H1 (cell line): ENCODE measurements around the gene CHD5. TPM values are rescaled to one million over a fixed set of nuclear protein-coding genes. Genes with fewer than 3 reads are reported as not detected.

Experiments
- CEBPB ChIP-seq: IDR thresholded peaks from 2 replicates; pipeline ENCODE4 v1.6.1; 2012; ENCODE audit warnings: low read depth, low read length
- SIX5 ChIP-seq: IDR thresholded peaks from 2 replicates; pipeline ENCODE4 v1.6.1; 2011; ENCODE audit warnings: mild to moderate bottlenecking, low read depth, low read length
- polyA plus RNA-seq, 7 experiments: library from polyadenylated mRNA; depleted of rRNA in 3 of 7; stranded (reverse) in 5 of 7; unstranded in 2 of 7; fragments of >200 nt in 5 of 7; fragments of 200-250 nt in 2 of 7; gene quantifications; 1 replicate in 5 of 7; 2 replicates in 1 of 7; 4 replicates in 1 of 7; pipeline versions ENCODE4 v1.2.1 to v1.2.3, GENCODE V29; 2011 to 2013; ENCODE audit warnings: missing spikeins in 2 of 7, mixed read lengths in 2 of 7
- total RNA-seq: library from RNA; stranded (reverse); fragmentation: NEBNext Ultra II Directional; extraction: Animal tissue kit (Norgen Biotek cat#: 25700); gene quantifications from 2 replicates; pipeline ENCODE4 v1.2.1, GENCODE V29; 2021

CHD5 gene
- total and polyA plus RNA-seq, 2 of the 8 experiments (the other 6 are each of a cell fraction or from before 2014, with no cell fraction given): 0.42 to 1.8 TPM

DNA sequence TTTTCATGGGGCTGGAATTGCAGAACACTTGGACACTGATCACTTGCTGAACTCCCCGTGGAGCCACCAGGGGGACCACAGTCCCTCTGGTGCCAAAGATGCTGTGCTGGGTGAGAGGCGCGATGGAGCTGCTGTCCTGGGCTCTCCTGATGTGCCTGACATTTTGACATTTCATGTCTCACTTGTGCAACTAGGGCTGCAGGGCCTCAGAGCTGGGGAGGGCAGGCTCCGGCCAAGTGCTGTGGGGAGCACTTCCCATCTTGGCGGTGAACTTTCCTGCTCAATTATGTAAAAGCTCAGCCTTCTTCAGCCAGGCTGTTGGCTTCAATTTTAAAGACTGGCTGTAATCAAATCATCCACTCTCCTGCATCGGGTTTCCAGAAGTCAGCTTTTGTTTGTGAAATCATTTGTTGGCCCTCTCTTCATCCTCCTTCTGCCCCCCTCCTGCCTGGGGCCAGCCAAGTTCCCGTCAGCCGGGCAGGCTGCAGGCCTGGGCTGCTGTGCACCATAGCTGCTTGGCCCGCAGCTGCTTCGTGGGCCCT, 97.6 kb downstream of the CHD5 start (continued):
- TF ChIP-seq CEBPB (no peak), SIX5 (no peak)
